Measurements from ENCODE around the gene KCTD12.

KCTD12 gene

GRCh38 chr13:76848596-76848995 is 37.6 kb downstream of the KCTD12 start:
- DNase-seq (ENCODE audit: low read depth), result peak; percentile 80
- TF ChIP-seq CTCF (conservative IDR thresholded peaks at IDR 0.05; ENCODE audit: low read length), result peak; percentile 23; the same call in 1 of the 2 replicates
- H3K4me3 ChIP-seq (ENCODE audit: low read length), result no peak overlapping the region

DNA sequence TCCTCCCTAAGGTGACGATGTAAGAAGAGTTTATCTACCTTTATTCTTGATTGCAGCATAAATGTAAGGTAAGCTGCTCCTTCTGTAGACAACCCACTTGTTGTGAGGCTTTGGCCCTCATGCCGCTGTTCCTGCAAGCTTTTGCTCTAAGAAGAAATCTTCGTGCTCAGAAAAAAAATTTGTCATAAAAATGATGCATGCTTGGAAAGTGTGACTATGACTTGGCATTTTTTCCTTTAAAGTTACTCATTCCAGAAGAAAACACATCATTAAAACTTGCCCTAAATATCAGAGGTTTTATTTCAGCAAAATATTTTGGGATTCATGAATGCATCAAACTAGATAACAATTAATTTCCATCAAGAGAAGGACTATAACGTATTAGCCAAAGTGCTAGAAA is 39.8 kb downstream of the KCTD12 start:
- H3K4me3 ChIP-seq (ENCODE audit: low read length), result no peak overlapping the region
- TF ChIP-seq CTCF (conservative IDR thresholded peaks at IDR 0.05; ENCODE audit: low read length), result no peak
- DNase-seq (ENCODE audit: low read depth), result peak; percentile 52

- H3K4me3 ChIP-seq (ENCODE audit: low read length), result no peak overlapping the region
- no peak for DNase-seq (ENCODE audit: low read depth)
- TF ChIP-seq CTCF (conservative IDR thresholded peaks at IDR 0.05; ENCODE audit: low read length), result no peak
These were observed 40.3 kb downstream of the KCTD12 start for GRCh38 chr13:76845865-76846264.

GRCh38 chr13:76845367-76845766 is 40.8 kb downstream of the KCTD12 start:
- H3K4me3 ChIP-seq (ENCODE audit: low read length), result no peak overlapping the region
- DNase-seq (ENCODE audit: low read depth), result no peak
- no peak for TF ChIP-seq CTCF (conservative IDR thresholded peaks at IDR 0.05; ENCODE audit: low read length)

DNA sequence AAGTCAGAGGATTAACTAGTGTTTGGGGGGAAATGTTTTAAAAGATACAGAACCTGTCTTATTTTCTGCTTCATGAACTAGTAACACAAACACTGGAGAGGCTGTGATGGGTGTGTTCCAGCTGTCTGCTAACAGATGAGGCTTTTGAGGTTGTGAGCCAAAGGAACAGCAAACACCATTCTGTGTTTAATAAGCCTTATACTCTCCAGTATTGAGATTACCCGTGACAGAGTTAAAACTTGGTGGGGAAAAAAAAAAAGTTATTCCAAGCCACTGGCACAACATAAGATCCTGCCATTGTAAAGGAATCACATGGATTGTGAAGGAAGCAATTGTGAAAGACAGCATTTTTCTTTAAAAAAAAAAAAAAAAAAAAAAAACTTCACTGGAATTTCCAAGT is 48.4 kb downstream of the KCTD12 start:
- DNase-seq (ENCODE audit: low read depth), result no peak
- H3K4me3 ChIP-seq (ENCODE audit: low read length), result no peak overlapping the region
- TF ChIP-seq CTCF (conservative IDR thresholded peaks at IDR 0.05; ENCODE audit: low read length), result no peak

GRCh38 chr13:76836311-76836710 is 49.9 kb downstream of the KCTD12 start:
- no peak for TF ChIP-seq CTCF (conservative IDR thresholded peaks at IDR 0.05; ENCODE audit: low read length)
- H3K4me3 ChIP-seq (ENCODE audit: low read length), result no peak overlapping the region
- peak; percentile 57 for DNase-seq (ENCODE audit: low read depth)

DNA sequence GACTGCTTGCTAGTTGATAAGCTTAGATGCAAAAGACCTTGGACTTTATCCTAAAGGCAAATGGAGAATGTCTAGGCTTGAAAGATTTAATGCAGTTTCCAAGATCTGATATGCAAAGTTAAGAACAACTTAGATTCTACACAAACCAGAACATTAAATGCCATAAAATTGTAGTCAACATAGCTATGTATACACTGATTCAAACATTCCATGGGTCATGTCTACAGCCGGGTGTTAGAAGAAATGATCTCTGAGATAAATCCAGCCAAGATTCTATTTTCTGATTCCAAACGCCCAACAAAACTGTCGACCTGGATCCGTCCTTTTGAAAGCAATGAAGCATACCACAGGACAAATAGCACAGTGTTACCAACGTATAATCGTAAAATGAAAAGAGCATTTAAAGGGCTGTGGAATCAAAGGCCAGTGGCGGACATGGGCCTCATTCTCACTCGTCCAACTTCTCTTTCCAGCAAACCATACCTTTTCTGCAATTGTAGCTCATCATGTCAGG is 52.7 kb downstream of the KCTD12 start:
- no peak overlapping the region for H3K4me3 ChIP-seq (ENCODE audit: low read length)
- DNase-seq (ENCODE audit: low read depth), result no peak
- TF ChIP-seq CTCF (conservative IDR thresholded peaks at IDR 0.05; ENCODE audit: low read length), result no peak
